Endothelial cell of umbilical vein (primary cell): Measurements from ENCODE around the gene TMEM185A. TPM values are rescaled to one million over a fixed set of nuclear protein-coding genes. Genes with fewer than 3 reads are reported as not detected.

Experiments
- BruUV-seq: library from RNA; stranded (reverse); fragments of 400-500 nt; replicated peaks from 2 replicates; lab custom pipeline; 2021; lab: Mats Ljungman, UMichigan
- CTCF ChIA-PET: fragments of 300-600, 350-600 bp; sonication (Branson Sonifier 250); formaldehyde crosslinking; loops from one replicate; lab custom pipeline; 2021; ENCODE audit warnings: antibody characterized with exemption, inconsistent platforms; lab: Charles Lee
- POLR2A ChIA-PET: fragments of 300-600, 350-600 bp; sonication (Branson Sonifier 250); formaldehyde crosslinking; loops from one replicate; lab custom pipeline; 2021; ENCODE audit warnings: antibody characterized with exemption, inconsistent platforms; lab: Charles Lee
- DNase-seq: peaks from one replicate; pipeline ENCODE4 v3.0.0-alpha.2; 2011; ENCODE audit warnings: low read depth, low spot score
- FAIRE-seq: peaks from 2 replicates; lab custom pipeline; 2011; peaks lifted over from hg19 to GRCh38; lab: Jason Lieb, UNC
- H2AFZ ChIP-seq: 2 replicates; pipeline ENCODE4 v1.6.0; 2012; ENCODE audit warnings: low read depth, low read length, control low read depth, inconsistent platforms
- H3K27ac ChIP-seq: 2 replicates; pipeline ENCODE4 v1.5.1; 2011; ENCODE audit warnings: low read depth, mild to moderate bottlenecking, control low read depth, low read length, moderate library complexity; ENCODE audit not compliant: insufficient read depth
- H3K27me3 ChIP-seq, 2 experiments: 2 replicates each; pipeline versions ENCODE4 v1.6.0 to v1.6.1; 2011; ENCODE audit warnings: low read length in 2 of 2, mixed read lengths in 1 of 2; ENCODE audit not compliant: control insufficient read depth in 2 of 2, insufficient read depth in 2 of 2
- H3K36me3 ChIP-seq, 2 experiments: 2 replicates in 1 of 2; 3 replicates in 1 of 2; pipeline ENCODE4 v1.5.1; 2011; ENCODE audit warnings: low read length in 2 of 2, mild to moderate bottlenecking in 1 of 2, moderate library complexity in 1 of 2; ENCODE audit not compliant: control insufficient read depth in 2 of 2, insufficient read depth in 2 of 2; ENCODE audit errors: extremely low read depth in 1 of 2
- H3K4me1 ChIP-seq: 3 replicates; pipeline ENCODE4 v1.5.1; 2011; ENCODE audit warnings: mild to moderate bottlenecking, low read length; ENCODE audit not compliant: control insufficient read depth, insufficient read depth; ENCODE audit errors: extremely low read depth
- H3K4me2 ChIP-seq: 2 replicates; pipeline ENCODE4 v1.6.1; 2011; ENCODE audit warnings: low read length, control low read depth, mixed read lengths; ENCODE audit not compliant: insufficient read depth
- H3K4me3 ChIP-seq, 3 experiments: fragments of 200-600 bp in 1 of 3; sonication (generic), shearing (Covaris generic) in 1 of 3; replicated peaks in 1 of 3; 2 replicates each; pipeline ENCODE4 v1.5.1; 2011 to 2016; ENCODE audit warnings: control low read depth in 3 of 3, low read length in 3 of 3, mild to moderate bottlenecking in 2 of 3, inconsistent platforms in 1 of 3, low read depth in 1 of 3, moderate library complexity in 1 of 3; ENCODE audit not compliant: insufficient read depth in 1 of 3
- H3K79me2 ChIP-seq: 2 replicates; pipeline ENCODE4 v1.6.0; 2012; ENCODE audit warnings: low read length, inconsistent platforms; ENCODE audit not compliant: control insufficient read depth, insufficient read depth
- H3K9ac ChIP-seq: replicated peaks from 2 replicates; pipeline ENCODE3; 2011; ENCODE audit warnings: low read length, control low read depth; ENCODE audit not compliant: insufficient read depth; ENCODE audit errors: extremely low read depth
- H3K9me1 ChIP-seq: replicated peaks from 3 replicates; pipeline ENCODE4 v1.6.0; 2011; ENCODE audit warnings: mild to moderate bottlenecking, low read length; ENCODE audit not compliant: control insufficient read depth, insufficient read depth; ENCODE audit errors: extremely low read depth
- H3K9me3 ChIP-seq: replicated peaks from 2 replicates; pipeline ENCODE4 v1.5.1; 2012; ENCODE audit warnings: low read length, inconsistent platforms; ENCODE audit not compliant: control insufficient read depth, insufficient read depth
- H4K20me1 ChIP-seq: replicated peaks from 2 replicates; pipeline ENCODE3; 2011; ENCODE audit warnings: mild to moderate bottlenecking, low read length; ENCODE audit not compliant: control insufficient read depth, insufficient read depth; ENCODE audit errors: extremely low read depth
- CTCF ChIP-seq, 2 donors: IDR thresholded peaks; 1 replicate in 1 of 2; 2 replicates in 1 of 2; pipeline ENCODE4 v1.5.1; 2011; ENCODE audit warnings: low read length in 2 of 2, mild to moderate bottlenecking in 2 of 2, moderate library complexity in 2 of 2, control low read depth in 1 of 2, inconsistent platforms in 1 of 2, low read depth in 1 of 2; ENCODE audit not compliant: insufficient read depth in 1 of 2; ENCODE audit errors: extremely low read depth in 1 of 2
- EZH2 ChIP-seq: IDR thresholded peaks from 2 replicates; pipeline ENCODE4 v1.6.1; 2012; ENCODE audit warnings: borderline replicate concordance, low read depth, mild to moderate bottlenecking, moderate library complexity, low read length, inconsistent platforms; ENCODE audit not compliant: severe bottlenecking
- FOS ChIP-seq: IDR thresholded peaks from 2 replicates; pipeline ENCODE4 v1.6.1; 2011; ENCODE audit warnings: mild to moderate bottlenecking, low read length, moderate library complexity, borderline replicate concordance; ENCODE audit not compliant: insufficient read depth
- GATA2 ChIP-seq: IDR thresholded peaks from 2 replicates; pipeline ENCODE4 v1.7.0; 2011; ENCODE audit warnings: low read depth, mild to moderate bottlenecking, moderate library complexity, mixed read lengths, low read length; ENCODE audit not compliant: insufficient read length, insufficient read depth
- JUN ChIP-seq: IDR thresholded peaks from 2 replicates; pipeline ENCODE4 v1.6.1; 2011; ENCODE audit warnings: borderline replicate concordance, low read depth; ENCODE audit not compliant: insufficient read length, insufficient read depth
- MAX ChIP-seq: IDR thresholded peaks from 2 replicates; pipeline ENCODE4 v1.6.1; 2011; ENCODE audit not compliant: insufficient read depth, insufficient read length
- MYC ChIP-seq: IDR thresholded peaks from one replicate; pipeline ENCODE4 v1.6.1; 2011; ENCODE audit warnings: mild to moderate bottlenecking, low read depth, low read length
- POLR2A ChIP-seq: IDR thresholded peaks from 2 replicates; pipeline ENCODE4 v1.6.1; 2012; ENCODE audit warnings: low read depth, mild to moderate bottlenecking, control low read depth, low read length
- POLR2AphosphoS5 ChIP-seq: IDR thresholded peaks from 2 replicates; pipeline ENCODE4 v1.6.1; 2012; ENCODE audit warnings: low read depth, mild to moderate bottlenecking, control low read depth, low read length, moderate library complexity; ENCODE audit not compliant: insufficient read depth
- dilution Hi-C: fragments of 300-500 bp; cut with MboI; formaldehyde crosslinking; loops from one replicate; pipeline ENCODE4 v1.15.0; 2019; ENCODE audit warnings: low sequenced_read_pairs; ENCODE audit not compliant: extremely low pct_ligation_motif_present
- intact Hi-C: fragments of 100-400 bp; cut with micrococcal nuclease; formaldehyde crosslinking; loops from one replicate; pipeline ENCODE4 v1.10.0; 2022
- polyA plus RNA-seq, 4 experiments: library from polyadenylated mRNA; depleted of rRNA in 3 of 4; stranded (reverse) in 3 of 4; unstranded in 1 of 4; fragments of >200 nt; gene quantifications; 2 replicates each; pipeline versions ENCODE4 v1.2.1 to v1.2.3, GENCODE V29; 2011 to 2012; ENCODE audit warnings: missing spikeins in 1 of 4
- total RNA-seq: library from RNA; stranded (reverse); gene quantifications from 2 replicates; pipeline ENCODE4 v1.2.3, GENCODE V29; 2021

TMEM185A gene
- total and polyA plus RNA-seq, 2 donors (not counting 3 experiments of a cell fraction or from before 2014, with no cell fraction given) = 16.9 to 29.7 TPM

- Histone ChIP-seq H4K20me1 (no peaks in the 10 kb centered on the region), H3K36me3 (no peaks in the 10 kb centered on the region), H3K79me2 (no peaks in the 10 kb centered on the region), H3K4me1 (no peaks in the 10 kb centered on the region), H3K4me2 (no peak overlapping the region), H3K9me3 (no peaks in the 10 kb centered on the region), H2AFZ (no peak overlapping the region), H3K9ac (no peak overlapping the region), H3K9me1 (no peaks in the 10 kb centered on the region), H3K27ac (no peak overlapping the region), H3K27me3 (no peaks in the 10 kb centered on the region), H3K4me3 (no peak overlapping the region)
- intact Hi-C loops (no loop called here), dilution Hi-C loops (no loop called here)
- DNase-seq (no peak), FAIRE-seq (no peak)
- ChIA-PET POLR2A (no interaction called here), CTCF (no interaction called here)
- TF ChIP-seq POLR2AphosphoS5 (no peak), CTCF (IDR thresholded peaks at IDR 0.05; ENCODE audit: extremely low read depth in 1 of 2, insufficient read depth in 1 of 2, low read depth in 1 of 2, low read length in 2 of 2) (no peak), MYC (no peak), GATA2 (no peak), POLR2A (no peak), FOS (no peak), EZH2 (no peak), JUN (no peak), MAX (no peak)
- BruUV-seq = no TSS peak
Measured at GRCh38 chrX:149647505-149647904, 15.9 kb upstream of the TMEM185A start.
